ENCODE measurements around the gene TMCO1. TPM values are rescaled to one million over a fixed set of nuclear protein-coding genes. Genes with fewer than 3 reads are reported as not detected.

TMCO1 gene
- total and polyA plus RNA-seq, 2 of the 13 experiments (the other 11 are each of a cell fraction or from before 2014, with no cell fraction given) = 106 to 119 TPM

- TF ChIP-seq, protein P1, sequence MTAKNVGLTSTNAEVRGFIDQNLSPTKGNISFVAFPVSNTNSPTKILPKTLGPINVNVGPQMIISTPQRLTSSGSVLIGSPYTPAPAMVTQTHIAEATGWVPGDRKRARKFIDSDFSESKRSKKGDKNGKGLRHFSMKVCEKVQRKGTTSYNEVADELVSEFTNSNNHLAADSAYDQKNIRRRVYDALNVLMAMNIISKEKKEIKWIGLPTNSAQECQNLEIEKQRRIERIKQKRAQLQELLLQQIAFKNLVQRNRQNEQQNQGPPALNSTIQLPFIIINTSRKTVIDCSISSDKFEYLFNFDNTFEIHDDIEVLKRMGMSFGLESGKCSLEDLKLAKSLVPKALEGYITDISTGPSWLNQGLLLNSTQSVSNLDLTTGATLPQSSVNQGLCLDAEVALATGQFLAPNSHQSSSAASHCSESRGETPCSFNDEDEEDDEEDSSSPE (CRISPR knock-in tag; IDR thresholded peaks at IDR 0.05) = peak; percentile 81; the same call in 1 of the 2 replicates
- TF ChIP-seq ZNF101 (CRISPR knock-in tag; IDR thresholded peaks at IDR 0.05; ENCODE audit: borderline replicate concordance, low read depth) = no peak
- TF ChIP-seq ZNF33A (CRISPR knock-in tag; IDR thresholded peaks at IDR 0.05; ENCODE audit: borderline replicate concordance) = peak; percentile 92; the same call in 1 of the 2 replicates
- 0 out of 2 replicates have a peak, but pooled peaks have one; percentile 61 for TF ChIP-seq KDM4B (CRISPR knock-in tag; IDR thresholded peaks at IDR 0.05)
- peak; percentile 89; the same call in 1 of the 2 replicates for TF ChIP-seq ZNF549 (CRISPR knock-in tag; IDR thresholded peaks at IDR 0.05)
- no peak for TF ChIP-seq PRMT3 (CRISPR knock-in tag; IDR thresholded peaks at IDR 0.05; ENCODE audit: borderline replicate concordance, low read depth)
- no peak for TF ChIP-seq RFX5 (IDR thresholded peaks at IDR 0.05; ENCODE audit: low read depth, low read length)
- TF ChIP-seq GFI1 (CRISPR knock-in tag; IDR thresholded peaks at IDR 0.05; ENCODE audit: borderline replicate concordance) = peak; percentile 63; the same call in 1 of the 2 replicates
- TF ChIP-seq POLR2G (IDR thresholded peaks at IDR 0.05; ENCODE audit: low read depth, low read length) = peak; percentile 97
- peak; percentile 21 for TF ChIP-seq XRCC5 (optimal IDR thresholded peaks at IDR 0.05; ENCODE audit: low read length)
- TF ChIP-seq NFE2L1 (CRISPR knock-in tag; IDR thresholded peaks at IDR 0.05; ENCODE audit: borderline replicate concordance) = no peak
- TF ChIP-seq, protein P2, sequence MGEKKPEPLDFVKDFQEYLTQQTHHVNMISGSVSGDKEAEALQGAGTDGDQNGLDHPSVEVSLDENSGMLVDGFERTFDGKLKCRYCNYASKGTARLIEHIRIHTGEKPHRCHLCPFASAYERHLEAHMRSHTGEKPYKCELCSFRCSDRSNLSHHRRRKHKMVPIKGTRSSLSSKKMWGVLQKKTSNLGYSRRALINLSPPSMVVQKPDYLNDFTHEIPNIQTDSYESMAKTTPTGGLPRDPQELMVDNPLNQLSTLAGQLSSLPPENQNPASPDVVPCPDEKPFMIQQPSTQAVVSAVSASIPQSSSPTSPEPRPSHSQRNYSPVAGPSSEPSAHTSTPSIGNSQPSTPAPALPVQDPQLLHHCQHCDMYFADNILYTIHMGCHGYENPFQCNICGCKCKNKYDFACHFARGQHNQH (CRISPR knock-in tag; IDR thresholded peaks at IDR 0.05) = peak; percentile 82; the same call in 1 of the 2 replicates
- no peak for TF ChIP-seq PLRG1 (conservative IDR thresholded peaks at IDR 0.05)
- no peak; the same call in 1 of the 2 replicates for TF ChIP-seq MXD3 (CRISPR knock-in tag; IDR thresholded peaks at IDR 0.05)
- TF ChIP-seq ZNF615 (CRISPR knock-in tag; IDR thresholded peaks at IDR 0.05; ENCODE audit: borderline replicate concordance) = 0 out of 2 replicates have a peak, but pooled peaks have one; percentile 86
- TF ChIP-seq, protein P3, sequence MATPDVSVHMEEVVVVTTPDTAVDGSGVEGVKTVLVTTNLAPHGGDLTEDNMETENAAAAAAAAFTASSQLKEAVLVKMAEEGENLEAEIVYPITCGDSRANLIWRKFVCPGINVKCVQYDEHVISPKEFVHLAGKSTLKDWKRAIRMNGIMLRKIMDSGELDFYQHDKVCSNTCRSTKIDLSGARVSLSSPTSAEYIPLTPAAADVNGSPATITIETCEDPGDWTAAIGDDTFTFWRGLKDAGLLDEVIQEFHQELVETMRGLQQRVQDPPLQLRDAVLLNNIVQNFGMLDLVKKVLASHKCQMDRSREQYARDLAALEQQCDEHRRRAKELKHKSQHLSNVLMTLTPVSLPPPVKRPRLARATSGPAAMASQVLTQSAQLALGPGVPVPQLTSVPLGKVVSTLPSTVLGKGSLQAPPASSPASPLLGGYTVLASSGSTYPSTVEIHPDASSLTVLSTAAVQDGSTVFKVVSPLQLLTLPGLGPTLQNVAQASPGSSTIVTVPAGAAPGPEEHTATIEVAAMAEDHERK (CRISPR knock-in tag; IDR thresholded peaks at IDR 0.05; ENCODE audit: low read depth) = no peak
- peak; percentile 84; the same call in 1 of the 2 replicates for TF ChIP-seq NRL (CRISPR knock-in tag; IDR thresholded peaks at IDR 0.05; ENCODE audit: borderline replicate concordance)
- peak; percentile 77; the same call in 1 of the 2 replicates for TF ChIP-seq ZNF703 (CRISPR knock-in tag; IDR thresholded peaks at IDR 0.05; ENCODE audit: borderline replicate concordance)
- peak; percentile 60 for TF ChIP-seq RCOR2 (CRISPR knock-in tag; IDR thresholded peaks at IDR 0.05)
- no peak for TF ChIP-seq ZNF652 (CRISPR knock-in tag; IDR thresholded peaks at IDR 0.05; ENCODE audit: borderline replicate concordance, low read depth)
- TF ChIP-seq, protein P4, sequence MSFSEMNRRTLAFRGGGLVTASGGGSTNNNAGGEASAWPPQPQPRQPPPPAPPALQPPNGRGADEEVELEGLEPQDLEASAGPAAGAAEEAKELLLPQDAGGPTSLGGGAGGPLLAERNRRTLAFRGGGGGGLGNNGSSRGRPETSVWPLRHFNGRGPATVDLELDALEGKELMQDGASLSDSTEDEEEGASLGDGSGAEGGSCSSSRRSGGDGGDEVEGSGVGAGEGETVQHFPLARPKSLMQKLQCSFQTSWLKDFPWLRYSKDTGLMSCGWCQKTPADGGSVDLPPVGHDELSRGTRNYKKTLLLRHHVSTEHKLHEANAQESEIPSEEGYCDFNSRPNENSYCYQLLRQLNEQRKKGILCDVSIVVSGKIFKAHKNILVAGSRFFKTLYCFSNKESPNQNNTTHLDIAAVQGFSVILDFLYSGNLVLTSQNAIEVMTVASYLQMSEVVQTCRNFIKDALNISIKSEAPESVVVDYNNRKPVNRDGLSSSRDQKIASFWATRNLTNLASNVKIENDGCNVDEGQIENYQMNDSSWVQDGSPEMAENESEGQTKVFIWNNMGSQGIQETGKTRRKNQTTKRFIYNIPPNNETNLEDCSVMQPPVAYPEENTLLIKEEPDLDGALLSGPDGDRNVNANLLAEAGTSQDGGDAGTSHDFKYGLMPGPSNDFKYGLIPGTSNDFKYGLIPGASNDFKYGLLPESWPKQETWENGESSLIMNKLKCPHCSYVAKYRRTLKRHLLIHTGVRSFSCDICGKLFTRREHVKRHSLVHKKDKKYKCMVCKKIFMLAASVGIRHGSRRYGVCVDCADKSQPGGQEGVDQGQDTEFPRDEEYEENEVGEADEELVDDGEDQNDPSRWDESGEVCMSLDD (CRISPR knock-in tag; IDR thresholded peaks at IDR 0.05; ENCODE audit: borderline replicate concordance) = 0 out of 2 replicates have a peak, but pooled peaks have one; percentile 53
- peak; percentile 37; the same call in 1 of the 2 replicates for TF ChIP-seq RFXANK (CRISPR knock-in tag; IDR thresholded peaks at IDR 0.05)
Observed at GRCh38 chr1:165768513-165769394, at the start of gene TMCO1 (continued).

Data from HepG2 (cell line).